Mucosa of gallbladder (tissue), 1 donor: ENCODE data around the gene UTS2R. TPM values are rescaled to one million over a fixed set of nuclear protein-coding genes. Genes with fewer than 3 reads are reported as not detected.
"Not testable (repeated sequence)": the region's sequence is repeated elsewhere in the genome, so short reads cannot be mapped to it uniquely, and the experiment has no call there.

ENCODE experiments used
- DNase-seq: peaks from one replicate; pipeline ENCODE4 v3.0.0-alpha.2; 2020; ENCODE audit warnings: low spot score
- total RNA-seq: library from RNA; stranded (reverse); gene quantifications from one replicate; pipeline ENCODE4 v1.2.1, GENCODE V29; 2021
- donor health status: DM: no; HTN: no; CAD: no.

UTS2R gene
- total RNA-seq, 1 donor from 2014 or later: not detected

- no peak for DNase-seq
These were observed 16.7 kb upstream of the UTS2R start for GRCh38 chr17:82354804-82355308.

GRCh38 chr17:82355770-82356427 lies 15.7 kb upstream of the UTS2R start:
- DNase-seq: peak; percentile 37

GRCh38 chr17:82356845-82357355 lies 14.7 kb upstream of the UTS2R start:
- no peak for DNase-seq

GRCh38 chr17:82357394-82357793 lies 14.2 kb upstream of the UTS2R start:
- no peak for DNase-seq

- DNase-seq: no peak
These were observed 12.9 kb upstream of the UTS2R start, which contains the start of gene TEX19 for GRCh38 chr17:82358465-82359350. Gene TEX19, plus strand, starts transcription at chr17:82359247. Its CDS starts 2,904 bp downstream, at chr17:82362151.

- not testable (repeated sequence) for DNase-seq
These were observed 12.0 kb upstream of the UTS2R start for GRCh38 chr17:82359451-82360074.

GRCh38 chr17:82361885-82362633 lies 9.5 kb upstream of the UTS2R start:
- no peak for DNase-seq

GRCh38 chr17:82365606-82366295 lies 5.8 kb upstream of the UTS2R start:
- DNase-seq: no peak

- no peak for DNase-seq
These were observed 4.8 kb upstream of the UTS2R start for GRCh38 chr17:82366749-82367148.

GRCh38 chr17:82367724-82368524 lies 3.6 kb upstream of the UTS2R start:
- no peak for DNase-seq

GRCh38 chr17:82369211-82369610 lies 2.4 kb upstream of the UTS2R start:
- no peak for DNase-seq

GRCh38 chr17:82370471-82371332 lies 863 bp upstream of the UTS2R start:
- no peak for DNase-seq

- no peak for DNase-seq
These were observed 895 bp downstream of the UTS2R start for GRCh38 chr17:82372249-82373071.

GRCh38 chr17:82373072-82373452 lies 1.5 kb downstream of the UTS2R start:
- not testable (repeated sequence) for DNase-seq

GRCh38 chr17:82373731-82374625 lies 2.4 kb downstream of the UTS2R start:
- no peak for DNase-seq

GRCh38 chr17:82374626-82375331 lies 3.2 kb downstream of the UTS2R start:
- no peak for DNase-seq
